Measurements from ENCODE around the gene CLDN14. TPM values are rescaled to one million over a fixed set of nuclear protein-coding genes. Genes with fewer than 3 reads are reported as not detected.
A peak's percentile ranks its signal among the peaks of the same experiment; 100 is the strongest.

The CLDN14 gene
- total RNA-seq, 1 donor, result 0.27 TPM

- peak; percentile 76 for DNase-seq (ENCODE audit: low read depth)
- no peak for TF ChIP-seq CTCF (IDR thresholded peaks at IDR 0.05; ENCODE audit: insufficient read depth, low read length)
These were observed 29.4 kb downstream of the CLDN14 start for GRCh38 chr21:36450511-36450910.

GRCh38 chr21:36446301-36446700 lies 33.6 kb downstream of the CLDN14 start:
- DNase-seq (ENCODE audit: low read depth), result no peak
- no peak for TF ChIP-seq CTCF (IDR thresholded peaks at IDR 0.05; ENCODE audit: insufficient read depth, low read length)

More at GRCh38 chr21:36450511-36450910, 29.4 kb downstream of the CLDN14 start:
- no peak overlapping the region for H3K4me3 ChIP-seq (ENCODE audit: low read depth, low read length)

GRCh38 chr21:36441715-36442114 lies 38.2 kb downstream of the CLDN14 start:
- H3K4me3 ChIP-seq (ENCODE audit: low read depth, low read length), result no peak overlapping the region
- no peak for DNase-seq (ENCODE audit: low read depth)
- no peak for TF ChIP-seq CTCF (IDR thresholded peaks at IDR 0.05; ENCODE audit: insufficient read depth, low read length)

More at GRCh38 chr21:36446301-36446700, 33.6 kb downstream of the CLDN14 start:
- no peak overlapping the region for H3K4me3 ChIP-seq (ENCODE audit: low read depth, low read length)

- no peak overlapping the region for H3K4me3 ChIP-seq (ENCODE audit: low read depth, low read length)
- no peak for TF ChIP-seq CTCF (IDR thresholded peaks at IDR 0.05; ENCODE audit: insufficient read depth, low read length)
- peak; percentile 99 for DNase-seq (ENCODE audit: low read depth)
These were observed 42.2 kb downstream of the CLDN14 start for GRCh38 chr21:36437745-36438128.

GRCh38 chr21:36436829-36437744 lies 42.8 kb downstream of the CLDN14 start:
- DNase-seq (ENCODE audit: low read depth), result peak; percentile 26
- H3K4me3 ChIP-seq (ENCODE audit: low read depth, low read length), result no peak overlapping the region
- no peak for TF ChIP-seq CTCF (IDR thresholded peaks at IDR 0.05; ENCODE audit: insufficient read depth, low read length)

- H3K4me3 ChIP-seq (ENCODE audit: low read depth, low read length), result no peak overlapping the region
- TF ChIP-seq CTCF (IDR thresholded peaks at IDR 0.05; ENCODE audit: insufficient read depth, low read length), result no peak
These were observed 45.8 kb downstream of the CLDN14 start for GRCh38 chr21:36434144-36434543.

More at GRCh38 chr21:36434144-36434543, 45.8 kb downstream of the CLDN14 start:
- no peak for DNase-seq (ENCODE audit: low read depth)

Measured in fibroblast of the aortic adventitia (primary cell).